Muscle of leg (tissue), 11 donors: ENCODE data around the gene ABHD17C. TPM values are rescaled to one million over a fixed set of nuclear protein-coding genes. Genes with fewer than 3 reads are reported as not detected.

Source experiments
- DNase-seq: peaks from one replicate; pipeline ENCODE4 v3.0.0; 2013
- H3K27ac ChIP-seq: one replicate; pipeline ENCODE4 v1.5.1; 2013; ENCODE audit warnings: mild to moderate bottlenecking, low read length, control low read depth
- H3K27me3 ChIP-seq: one replicate; pipeline ENCODE4 v1.6.1; 2013; ENCODE audit warnings: low read length; ENCODE audit not compliant: control insufficient read depth, insufficient read depth
- H3K36me3 ChIP-seq: one replicate; pipeline ENCODE4 v1.6.1; 2013; ENCODE audit warnings: low read length; ENCODE audit not compliant: control insufficient read depth, insufficient read depth
- H3K4me1 ChIP-seq: one replicate; pipeline ENCODE4 v1.6.1; 2013; ENCODE audit warnings: low read length; ENCODE audit not compliant: control insufficient read depth, insufficient read depth
- H3K4me3 ChIP-seq: one replicate; pipeline ENCODE4 v1.5.1; 2013; ENCODE audit warnings: low read length, control low read depth
- H3K9me3 ChIP-seq: replicated peaks from 2 replicates; pipeline ENCODE4 v1.6.1; 2013; ENCODE audit warnings: low read depth, low read length; ENCODE audit not compliant: control insufficient read depth
- WGBS: methylation state at CpG from one replicate; pipeline ENCODE4 v1.1.5; 2013; ENCODE audit warnings: missing lambda C conversion rate; ENCODE audit not compliant: insufficient coverage; 5-methylcytosine and 5-hydroxymethylcytosine counted together
- polyA plus RNA-seq, 8 donors: library from polyadenylated mRNA; unstranded; fragments of 120-200 nt; gene quantifications; one replicate each; pipeline versions ENCODE4 v1.2.1 to v1.2.3, GENCODE V29; 2013; ENCODE audit warnings: inconsistent platforms in 1 of 8, low replicate concordance in 1 of 8; ENCODE audit not compliant: insufficient read length in 8 of 8, insufficient read depth in 1 of 8
- total RNA-seq: library from RNA; stranded (reverse); fragments of 120-200 nt; gene quantifications from one replicate; pipeline ENCODE4 v1.2.4, GENCODE V29; 2013

The ABHD17C gene
- total and polyA plus RNA-seq, 9 donors = 2.2 to 10.0 (median 8.2) TPM

- peaks cover 2% of the 10 kb centered on the region for H3K9me3 ChIP-seq
- DNase-seq = no peak
- WGBS = 71% methylated on average over 1 of the region's 4 CpGs
These were observed 32.1 kb downstream of the ABHD17C start for GRCh38 chr15:80727196-80727595.

GRCh38 chr15:80727596-80727995 lies 32.5 kb downstream of the ABHD17C start:
- H3K4me1 ChIP-seq = peaks cover 13% of the 10 kb centered on the region
- peaks cover 2% of the 10 kb centered on the region for H3K9me3 ChIP-seq
- no peaks in the 10 kb centered on the region for H3K27me3 ChIP-seq
- no peaks in the 10 kb centered on the region for H3K36me3 ChIP-seq
- DNase-seq = no peak
- WGBS = 76% methylated on average over 3 of the region's 5 CpGs
- no peak overlapping the region for H3K4me3 ChIP-seq
- no peak overlapping the region for H3K27ac ChIP-seq

More at GRCh38 chr15:80727196-80727595, 32.1 kb downstream of the ABHD17C start:
- Histone ChIP-seq H3K36me3 (no peaks in the 10 kb centered on the region), H3K27me3 (no peaks in the 10 kb centered on the region), H3K4me1 (peaks cover 11% of the 10 kb centered on the region), H3K27ac (no peak overlapping the region), H3K4me3 (no peak overlapping the region)

GRCh38 chr15:80730387-80730786 lies 35.3 kb downstream of the ABHD17C start:
- peak; percentile 29 for DNase-seq
- peaks cover 2% of the 10 kb centered on the region for H3K9me3 ChIP-seq
- peaks cover 22% of the 10 kb centered on the region for H3K4me1 ChIP-seq
- no peaks in the 10 kb centered on the region for H3K36me3 ChIP-seq
- no peaks in the 10 kb centered on the region for H3K27me3 ChIP-seq
- no peak overlapping the region for H3K4me3 ChIP-seq
- WGBS = 56% methylated on average over 6 of the region's 7 CpGs
- H3K27ac ChIP-seq = no peak overlapping the region

- H3K4me3 ChIP-seq = no peak overlapping the region
- peaks cover 22% of the 10 kb centered on the region for H3K4me1 ChIP-seq
- H3K36me3 ChIP-seq = no peaks in the 10 kb centered on the region
- peaks cover 2% of the 10 kb centered on the region for H3K9me3 ChIP-seq
- 40% methylated on average over 2 of the region's 6 CpGs for WGBS
- H3K27me3 ChIP-seq = no peaks in the 10 kb centered on the region
- DNase-seq = no peak
- no peak overlapping the region for H3K27ac ChIP-seq
These were observed 35.8 kb downstream of the ABHD17C start for GRCh38 chr15:80730926-80731325.

GRCh38 chr15:80732167-80732566 lies 37.1 kb downstream of the ABHD17C start:
- H3K27ac ChIP-seq = no peak overlapping the region
- no peaks in the 10 kb centered on the region for H3K36me3 ChIP-seq
- no peak overlapping the region for H3K4me3 ChIP-seq
- DNase-seq = peak; percentile 36
- peaks cover 20% of the 10 kb centered on the region for H3K4me1 ChIP-seq
- 47% methylated on average over 4 of the region's 6 CpGs for WGBS
- no peaks in the 10 kb centered on the region for H3K27me3 ChIP-seq
- no peaks in the 10 kb centered on the region for H3K9me3 ChIP-seq

- H3K9me3 ChIP-seq = no peaks in the 10 kb centered on the region
- no peak overlapping the region for H3K4me3 ChIP-seq
- DNase-seq = peak; percentile 32
- H3K27ac ChIP-seq = no peak overlapping the region
- peaks cover 16% of the 10 kb centered on the region for H3K4me1 ChIP-seq
- H3K27me3 ChIP-seq = no peaks in the 10 kb centered on the region
- no peaks in the 10 kb centered on the region for H3K36me3 ChIP-seq
- WGBS = 76% methylated on average over 4 of the region's 5 CpGs
These were observed 37.7 kb downstream of the ABHD17C start for GRCh38 chr15:80732818-80733217.

- Histone ChIP-seq H3K9me3 (no peaks in the 10 kb centered on the region), H3K27me3 (no peaks in the 10 kb centered on the region), H3K4me3 (no peak overlapping the region), H3K4me1 (peaks cover 12% of the 10 kb centered on the region), H3K36me3 (no peaks in the 10 kb centered on the region), H3K27ac (no peak overlapping the region)
- DNase-seq = peak; percentile 16
- WGBS = 33% methylated on average over 1 of the region's 1 CpG
These were observed 38.4 kb downstream of the ABHD17C start for GRCh38 chr15:80733460-80733859.

- no peak overlapping the region for H3K27ac ChIP-seq
- H3K36me3 ChIP-seq = no peaks in the 10 kb centered on the region
- peaks cover 12% of the 10 kb centered on the region for H3K4me1 ChIP-seq
- 84% methylated on average over 7 of the region's 8 CpGs for WGBS
- DNase-seq = no peak
- H3K27me3 ChIP-seq = no peaks in the 10 kb centered on the region
- no peak overlapping the region for H3K4me3 ChIP-seq
- H3K9me3 ChIP-seq = no peaks in the 10 kb centered on the region
These were observed 40.2 kb downstream of the ABHD17C start for GRCh38 chr15:80735344-80735743.

GRCh38 chr15:80736560-80736959 lies 41.5 kb downstream of the ABHD17C start:
- no peak overlapping the region for H3K27ac ChIP-seq
- DNase-seq = no peak
- WGBS = 81% methylated on average over 2 of the region's 4 CpGs

GRCh38 chr15:80739919-80740318 lies 44.8 kb downstream of the ABHD17C start:
- Histone ChIP-seq H3K9me3 (no peaks in the 10 kb centered on the region), H3K4me1 (no peaks in the 10 kb centered on the region), H3K4me3 (no peak overlapping the region), H3K27me3 (no peaks in the 10 kb centered on the region), H3K27ac (no peak overlapping the region), H3K36me3 (no peaks in the 10 kb centered on the region)
- 81% methylated on average over 2 of the region's 3 CpGs for WGBS
- no peak for DNase-seq

More at GRCh38 chr15:80736560-80736959, 41.5 kb downstream of the ABHD17C start:
- peaks cover 12% of the 10 kb centered on the region for H3K4me1 ChIP-seq
- H3K36me3 ChIP-seq = no peaks in the 10 kb centered on the region
- no peak overlapping the region for H3K4me3 ChIP-seq
- no peaks in the 10 kb centered on the region for H3K27me3 ChIP-seq
- no peaks in the 10 kb centered on the region for H3K9me3 ChIP-seq

- Histone ChIP-seq H3K9me3 (no peaks in the 10 kb centered on the region), H3K4me3 (no peak overlapping the region), H3K27me3 (no peaks in the 10 kb centered on the region), H3K4me1 (no peaks in the 10 kb centered on the region), H3K27ac (no peak overlapping the region), H3K36me3 (no peaks in the 10 kb centered on the region)
- DNase-seq = no peak
- WGBS = 100% methylated on average over 3 of the region's 4 CpGs
These were observed 47.0 kb downstream of the ABHD17C start for GRCh38 chr15:80742081-80742480.
